GM21528 (cell line): Measurements from ENCODE around the gene BTBD16.

Experiments
- ATAC-seq: cut with Tn5 transposase; IDR thresholded peaks from one replicate; pipeline ENCODE4 v1.9.1; 2021; ENCODE audit warnings: mild to moderate bottlenecking, moderate library complexity; ENCODE audit not compliant: unreplicated experiment, low FRiP score

BTBD16 gene

GRCh38 chr10:122308417-122309141, 37.5 kb downstream of the BTBD16 start:
- ATAC-seq: no peak

GRCh38 chr10:122310311-122311050, 39.4 kb downstream of the BTBD16 start:
- no peak for ATAC-seq

GRCh38 chr10:122311051-122311410, 39.9 kb downstream of the BTBD16 start:
- no peak for ATAC-seq

GRCh38 chr10:122311716-122312115, 40.6 kb downstream of the BTBD16 start:
- ATAC-seq: no peak

- no peak for ATAC-seq
Measured at GRCh38 chr10:122316224-122316884, 45.3 kb downstream of the BTBD16 start.

GRCh38 chr10:122321960-122322359, 50.9 kb downstream of the BTBD16 start:
- no peak for ATAC-seq

- no peak for ATAC-seq
Measured at GRCh38 chr10:122323189-122323588, 52.1 kb downstream of the BTBD16 start.

- no peak for ATAC-seq
Measured at GRCh38 chr10:122323941-122324675, 53.0 kb downstream of the BTBD16 start.

GRCh38 chr10:122325235-122325634, 54.1 kb downstream of the BTBD16 start:
- ATAC-seq: no peak

GRCh38 chr10:122326385-122326784, 55.3 kb downstream of the BTBD16 start:
- no peak for ATAC-seq

- ATAC-seq: no peak
Measured at GRCh38 chr10:122326806-122327205, 55.7 kb downstream of the BTBD16 start.

- no peak for ATAC-seq
Measured at GRCh38 chr10:122327237-122328206, 56.4 kb downstream of the BTBD16 start.

- no peak for ATAC-seq
Measured at GRCh38 chr10:122328676-122329075, 57.6 kb downstream of the BTBD16 start.

GRCh38 chr10:122329416-122329815, 58.3 kb downstream of the BTBD16 start:
- ATAC-seq: no peak

- ATAC-seq: no peak
Measured at GRCh38 chr10:122331100-122331499, 60.0 kb downstream of the BTBD16 start.

GRCh38 chr10:122331615-122332446, 60.7 kb downstream of the BTBD16 start:
- no peak for ATAC-seq

- no peak for ATAC-seq
Measured at GRCh38 chr10:122333037-122333436, 61.9 kb downstream of the BTBD16 start.

GRCh38 chr10:122336332-122336731, 65.2 kb downstream of the BTBD16 start:
- ATAC-seq: no peak

GRCh38 chr10:122336961-122337360, 65.9 kb downstream of the BTBD16 start:
- ATAC-seq: no peak
